HG03097 (cell line): Measurements from ENCODE around the gene KRT35.

Experiments used
- ATAC-seq: cut with Tn5 transposase; IDR thresholded peaks from one replicate; pipeline ENCODE4 v1.9.1; 2021; ENCODE audit not compliant: unreplicated experiment, low FRiP score

The KRT35 gene

DNA sequence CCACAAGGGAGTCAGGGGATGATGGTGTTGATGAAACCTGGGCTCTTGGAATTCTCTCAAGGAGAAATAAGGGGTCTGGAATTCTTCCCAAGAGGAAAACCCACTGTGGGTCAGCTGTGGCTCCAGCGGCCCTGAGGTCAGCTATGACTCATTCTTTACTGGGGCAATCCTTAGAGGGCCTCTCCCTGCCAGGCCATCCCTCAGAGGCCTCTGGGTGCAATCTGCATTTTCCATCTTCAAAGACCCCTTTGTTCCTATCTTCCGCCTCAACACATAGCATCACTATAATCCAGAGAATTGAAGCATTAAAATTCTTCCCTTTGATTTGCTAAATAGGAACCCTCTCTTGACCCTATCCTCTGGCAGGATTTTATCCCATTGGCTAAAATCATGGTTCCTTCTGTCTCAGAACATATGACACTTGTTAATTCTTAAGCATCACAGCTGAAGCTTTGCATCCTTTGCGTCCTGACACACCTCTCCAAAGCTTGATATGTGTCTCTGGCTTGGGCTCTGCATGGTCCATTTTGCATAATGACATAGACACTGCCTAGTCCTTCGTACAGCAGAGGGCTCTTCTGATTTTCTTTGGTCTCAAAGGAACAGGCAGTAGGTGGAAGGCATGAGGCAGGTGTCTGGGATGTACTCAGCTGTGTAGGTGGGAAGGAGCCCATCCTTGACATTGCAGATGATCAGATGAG lies 52.2 kb downstream of the KRT35 start:
- ATAC-seq: no peak
